GM18507 (cell line): ENCODE results near the gene PRPF8.

ENCODE experiments used
- DNase-seq: peaks from one replicate; pipeline ENCODE4 v3.0.0; 2011; ENCODE audit warnings: low read depth; ENCODE audit not compliant: insufficient read length; ENCODE audit errors: extremely low spot score
- FAIRE-seq: peaks from 2 replicates; lab custom pipeline; 2011; peaks lifted over from hg19 to GRCh38; lab: Jason Lieb, UNC

Gene PRPF8

GRCh38 chr17:1630662-1631061, 54.0 kb downstream of the PRPF8 start:
- no peak for DNase-seq
- FAIRE-seq = no peak

DNA sequence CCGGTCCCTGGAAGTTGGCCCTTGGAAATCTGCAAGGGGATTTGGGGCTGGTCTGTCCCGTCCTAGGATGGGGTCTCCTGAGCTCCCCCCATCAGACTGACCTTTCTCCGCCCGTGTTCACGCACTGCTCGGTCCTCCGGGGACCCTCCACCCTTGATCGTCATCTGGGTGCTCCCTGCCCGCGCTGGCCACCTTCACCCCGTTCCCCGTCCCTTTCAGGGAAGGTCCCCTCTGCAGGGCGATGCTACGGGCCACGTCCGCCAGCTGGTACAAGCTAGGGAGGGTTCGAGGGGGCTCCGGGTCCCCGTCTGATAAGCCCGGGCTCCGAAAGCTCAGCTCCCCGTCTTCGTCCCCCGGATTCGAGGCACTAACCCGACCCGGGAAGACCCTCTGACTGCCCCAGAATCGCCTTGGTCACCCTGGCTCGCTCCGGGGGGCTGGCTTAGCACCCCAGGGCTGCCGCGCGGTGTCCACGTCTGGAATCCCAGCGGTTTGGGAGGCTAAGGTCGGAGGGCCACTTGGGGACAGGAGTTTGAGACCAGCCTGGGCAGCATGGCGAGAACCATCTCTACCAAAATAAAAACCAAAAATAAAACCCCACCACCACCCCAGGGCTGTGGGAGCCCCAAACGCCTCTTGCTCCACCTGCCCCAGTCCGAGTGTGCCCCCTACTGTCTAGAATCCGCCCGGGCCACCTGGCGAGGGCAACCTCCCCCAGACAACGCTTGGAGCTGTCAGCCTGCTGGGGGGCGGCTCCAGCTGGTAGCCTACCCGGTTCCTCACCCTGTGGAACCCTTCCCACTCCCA, 55.0 kb downstream of the PRPF8 start:
- FAIRE-seq = peak; percentile 78
- DNase-seq = no peak

DNA sequence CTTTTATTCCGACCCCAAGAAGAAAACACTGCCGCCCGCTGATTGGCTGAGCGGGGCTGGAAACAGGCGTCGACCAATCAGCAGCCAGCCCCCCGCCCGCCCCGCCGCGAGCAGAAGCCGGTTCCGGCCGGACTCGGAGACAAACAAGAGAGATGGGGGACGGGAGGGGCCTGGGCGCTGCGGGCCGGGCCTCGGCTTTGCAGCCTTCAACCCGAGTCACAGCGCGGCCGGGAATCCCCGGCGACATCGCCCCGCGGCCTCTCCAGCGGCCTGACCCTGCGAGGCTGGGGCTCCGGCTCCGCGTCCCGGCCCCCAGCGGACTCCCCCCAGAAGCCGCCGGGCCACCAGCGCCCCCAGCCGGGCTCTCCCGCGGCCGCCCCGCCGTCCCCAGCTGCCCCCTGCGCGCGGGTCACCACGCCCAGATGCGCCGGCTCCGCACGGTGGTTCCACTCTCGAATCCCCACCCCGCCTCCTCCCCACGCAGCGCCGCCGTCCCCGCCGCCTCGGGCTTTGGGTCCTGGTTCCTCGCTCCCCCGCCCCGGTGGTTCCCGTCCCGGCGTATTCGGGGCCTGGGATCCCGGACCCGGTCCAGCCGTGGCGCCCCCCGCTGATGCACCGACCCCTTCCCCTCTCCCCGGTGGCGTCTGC, 55.7 kb downstream of the PRPF8 start:
- FAIRE-seq = no peak
- peak; percentile 97 for DNase-seq

DNA sequence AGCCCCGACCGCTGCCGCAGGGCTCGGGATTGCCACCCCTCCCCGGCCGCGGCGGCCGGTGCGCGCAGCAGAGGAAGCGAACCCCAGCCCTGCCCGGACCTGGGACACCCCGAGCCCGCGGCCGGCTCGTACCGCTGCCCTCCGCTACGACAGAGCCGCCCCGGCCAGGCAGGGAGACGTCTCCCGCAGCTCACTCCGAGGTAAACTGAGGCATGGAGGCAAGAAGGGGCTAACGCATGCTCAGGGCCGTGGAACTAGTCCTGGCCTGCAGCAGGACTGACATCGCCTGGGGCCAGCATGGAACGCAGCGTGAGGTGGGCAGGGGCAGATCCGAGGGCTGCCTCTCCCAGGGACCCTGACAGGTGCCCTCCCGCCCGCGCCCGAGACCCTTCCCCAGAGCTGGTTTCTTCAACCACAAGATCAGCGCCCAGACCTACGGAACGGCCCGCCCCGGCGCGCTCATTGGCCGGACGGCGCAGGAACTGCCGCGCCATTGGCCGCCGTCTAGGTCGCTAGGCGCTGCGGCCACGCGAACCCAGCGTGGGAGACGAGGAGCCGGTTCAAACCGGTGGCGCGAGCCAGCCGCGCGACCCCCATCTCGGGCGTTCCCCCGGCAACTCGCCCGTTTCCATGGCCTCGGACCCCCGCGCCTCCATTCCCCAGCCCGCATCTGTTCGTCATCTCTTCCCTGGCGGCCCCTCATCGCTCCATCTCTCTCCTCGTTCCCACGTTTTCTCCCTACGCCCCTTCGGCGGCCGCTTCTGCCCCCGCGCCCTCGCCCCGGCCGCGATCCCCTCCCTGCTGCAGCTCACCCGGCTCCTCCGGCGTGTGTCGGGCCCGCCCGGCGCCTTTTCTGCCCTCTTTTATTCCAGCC, 56.4 kb downstream of the PRPF8 start, which contains the start of gene SLC43A2:
TSS of gene SLC43A2 (minus strand) at position 853 of the 874 bp plus-strand sequence. CDS start 960 bp downstream, outside the sequence.
- FAIRE-seq (peak; percentile 95), DNase-seq (peak; percentile 86)

DNA sequence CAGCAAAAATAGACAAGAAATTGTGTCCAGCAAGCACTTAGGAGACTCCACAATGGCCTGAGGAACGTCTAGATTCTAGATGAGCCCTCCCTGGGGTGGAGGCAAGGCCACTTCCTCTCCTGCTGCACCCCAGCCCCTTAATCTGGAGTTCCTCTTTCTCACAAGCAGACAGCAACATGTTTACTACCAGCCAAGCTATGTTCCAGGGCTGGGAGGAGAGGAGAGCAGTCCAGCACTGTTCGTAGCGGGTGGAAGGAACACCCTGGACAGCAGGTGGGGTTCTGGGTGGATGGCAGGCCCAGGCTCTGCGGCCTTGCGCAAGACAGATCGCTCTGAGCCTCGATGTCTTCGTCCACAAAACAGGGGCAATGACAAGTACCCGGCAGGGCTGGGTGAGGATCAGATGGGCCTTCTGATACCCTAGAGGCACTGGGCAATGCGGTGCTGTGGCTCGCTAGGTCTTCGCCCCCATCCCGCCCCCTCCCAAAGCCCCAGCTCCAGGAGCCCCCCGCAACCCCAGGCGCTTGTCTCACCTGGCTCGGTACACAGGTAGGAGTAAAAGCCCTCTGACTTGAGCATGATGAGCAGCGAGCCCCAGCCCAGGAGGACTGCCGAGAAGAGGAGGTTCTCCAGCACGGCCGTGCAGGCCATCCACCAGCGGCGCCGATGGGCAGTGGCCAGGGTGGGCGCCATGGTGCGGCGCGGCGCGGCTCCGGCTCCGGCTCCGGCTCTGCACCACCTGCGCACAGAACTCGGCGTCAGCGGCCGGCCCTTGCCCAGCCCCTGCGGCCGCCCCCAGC, 57.3 kb downstream of the PRPF8 start:
- FAIRE-seq (peak; percentile 83), DNase-seq (no peak)

GRCh38 chr17:1626333-1626732, 58.3 kb downstream of the PRPF8 start:
- FAIRE-seq (no peak), DNase-seq (no peak)

GRCh38 chr17:1625581-1625980, 59.1 kb downstream of the PRPF8 start:
- FAIRE-seq = no peak
- no peak for DNase-seq

DNA sequence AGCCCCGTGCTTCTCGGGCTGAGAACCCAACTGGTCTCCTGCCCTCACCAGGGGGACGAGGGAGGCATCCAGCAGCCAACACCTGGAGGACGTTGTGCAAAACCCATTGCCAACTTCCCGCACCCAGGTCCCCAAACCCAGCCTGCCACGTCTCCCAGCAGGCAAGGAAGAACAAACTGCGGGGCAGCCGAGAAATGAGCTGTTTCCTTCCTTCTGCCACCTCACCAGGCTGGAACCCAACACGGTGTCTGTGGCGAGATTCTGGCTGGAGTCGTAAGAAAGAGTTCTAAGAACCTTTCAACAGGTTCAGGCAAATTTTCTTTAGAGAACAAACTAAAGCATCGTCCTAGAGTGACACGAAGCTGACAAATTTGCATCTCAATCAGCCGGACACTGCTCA, 59.6 kb downstream of the PRPF8 start:
- DNase-seq (no peak), FAIRE-seq (peak; percentile 12)

- DNase-seq = no peak
- FAIRE-seq = no peak
Measured at GRCh38 chr17:1624650-1625049, 60.0 kb downstream of the PRPF8 start.

- DNase-seq (no peak), FAIRE-seq (no peak)
Measured at GRCh38 chr17:1623057-1623630, 61.5 kb downstream of the PRPF8 start.

- FAIRE-seq (no peak), DNase-seq (no peak)
Measured at GRCh38 chr17:1621273-1621954, 63.3 kb downstream of the PRPF8 start.

DNA sequence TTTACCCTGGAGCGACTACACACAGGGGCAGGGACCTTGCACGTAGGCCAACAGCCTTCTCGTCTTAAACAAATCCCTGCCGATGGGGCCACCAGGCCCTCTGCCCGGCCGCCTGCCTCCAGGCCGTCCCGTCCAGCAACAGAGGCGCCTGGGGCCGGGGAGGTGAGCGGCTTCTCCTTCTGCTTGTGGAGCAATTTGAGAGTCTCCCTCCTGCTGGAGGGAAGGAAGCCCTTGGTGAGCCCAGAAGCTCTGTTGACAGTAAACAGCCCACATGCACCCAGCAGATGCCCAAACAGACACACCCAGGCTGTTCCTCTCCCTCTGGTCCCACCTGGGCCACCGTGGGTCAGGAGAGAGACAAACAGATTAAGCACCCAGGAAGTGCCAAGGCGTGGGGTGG, 64.2 kb downstream of the PRPF8 start:
- no peak for DNase-seq

DNA sequence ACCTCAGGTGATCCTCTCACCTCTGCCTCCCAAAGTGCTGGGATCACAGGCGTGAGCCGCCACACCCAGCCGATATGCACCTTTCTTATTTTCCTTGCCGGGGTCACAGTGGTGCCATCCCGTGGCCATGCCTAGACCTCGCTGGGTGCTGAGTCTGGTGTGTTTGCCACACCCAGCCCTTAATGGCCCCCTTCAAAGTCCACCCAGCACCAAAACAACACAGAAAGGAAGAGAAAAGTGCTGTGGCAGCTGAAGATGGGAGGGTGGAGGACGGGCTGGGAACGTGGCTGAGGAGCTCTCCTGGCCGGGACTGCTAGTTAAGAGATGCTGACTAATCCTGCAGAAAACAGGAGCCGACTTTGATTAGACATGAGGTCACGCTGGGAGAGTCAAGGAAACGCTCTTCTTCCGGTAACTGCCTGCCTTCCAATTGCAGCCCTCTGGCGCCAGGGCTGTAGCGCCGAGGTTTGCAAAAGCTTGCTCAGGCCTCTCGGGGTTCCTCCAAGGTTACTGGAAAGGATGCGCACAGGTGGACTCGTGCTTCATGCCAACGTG, 67.0 kb downstream of the PRPF8 start:
- no peak for DNase-seq
- FAIRE-seq = no peak

More for the DNA sequence above, 64.2 kb downstream of the PRPF8 start:
- no peak for FAIRE-seq

DNA sequence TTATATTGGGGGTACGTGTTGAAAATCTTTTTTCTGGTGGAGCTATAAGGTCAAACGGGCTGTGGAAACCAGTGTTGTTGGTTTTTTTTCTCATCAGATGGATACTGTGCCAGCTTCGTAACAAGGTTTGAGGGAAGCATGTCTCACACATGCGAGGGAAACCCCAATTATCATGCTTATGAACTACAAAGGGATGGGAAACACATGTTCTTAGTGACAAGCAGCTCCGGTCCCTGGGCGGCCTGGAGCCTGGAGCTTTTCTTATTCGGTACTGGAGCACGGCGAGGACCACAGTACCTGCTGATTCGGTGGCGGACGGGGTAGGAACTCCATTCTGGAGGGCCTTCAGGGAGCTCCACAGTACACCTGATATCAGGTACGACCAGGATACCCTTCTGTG, 68.6 kb downstream of the PRPF8 start:
- FAIRE-seq (no peak), DNase-seq (no peak)

DNA sequence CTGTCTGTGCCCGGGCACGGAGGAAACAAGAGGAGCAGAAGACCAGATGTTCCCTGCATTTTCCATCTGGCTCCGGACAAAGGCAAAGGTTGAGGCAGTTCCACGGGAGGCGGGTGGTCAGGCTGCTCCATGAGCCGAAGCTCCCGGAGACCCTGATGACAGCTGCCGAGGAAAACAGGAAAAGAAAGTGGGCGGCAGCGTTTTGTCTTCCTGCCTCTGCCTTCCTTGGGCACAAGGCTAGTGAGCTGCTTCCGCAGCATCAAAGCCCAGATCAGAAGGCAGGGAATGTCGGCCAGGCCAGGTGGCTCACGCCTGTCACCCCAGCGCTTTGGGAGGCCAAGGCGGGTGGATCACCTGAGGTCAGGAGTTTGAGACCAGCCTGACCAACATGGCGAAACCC, 72.3 kb downstream of the PRPF8 start:
- no peak for FAIRE-seq

GRCh38 chr17:1611715-1612114, 73.0 kb downstream of the PRPF8 start:
- DNase-seq (no peak), FAIRE-seq (no peak)

More for the DNA sequence above, 72.3 kb downstream of the PRPF8 start:
- no peak for DNase-seq

- no peak for FAIRE-seq
- no peak for DNase-seq
Measured at GRCh38 chr17:1608676-1609075, 76.0 kb downstream of the PRPF8 start.

GRCh38 chr17:1607971-1608320, 76.7 kb downstream of the PRPF8 start:
- FAIRE-seq = no peak
- DNase-seq = no peak
